ENCODE measurements around the gene USPL1.

- TF ChIP-seq POLR2A (IDR thresholded peaks at IDR 0.05; ENCODE audit: extremely low read depth, insufficient read length) (no peak), MAX (IDR thresholded peaks at IDR 0.05; ENCODE audit: low read depth, low read length) (no peak), CTCF (IDR thresholded peaks at IDR 0.05; ENCODE audit: low read depth, low read length) (no peak)
Measured at GRCh38 chr13:30585748-30586262, 31.9 kb upstream of the USPL1 start.
